RCC 7860 (cell line): Measurements from ENCODE around the gene TTLL10.

Experiments used
- DNase-seq: peaks from one replicate; pipeline ENCODE4 v3.0.0-alpha.2; 2015; ENCODE audit warnings: low spot score
- FAIRE-seq: peaks from 2 replicates; lab custom pipeline; 2012; peaks lifted over from hg19 to GRCh38; lab: Jason Lieb, UNC

TTLL10 gene

GRCh38 chr1:1203561-1204424, 30.1 kb downstream of the TTLL10 start:
- no peak for FAIRE-seq
- DNase-seq = no peak

GRCh38 chr1:1204425-1204920, 30.8 kb downstream of the TTLL10 start:
- no peak for DNase-seq
- no peak for FAIRE-seq

- DNase-seq (no peak), FAIRE-seq (no peak)
Measured at GRCh38 chr1:1204998-1205768, 31.5 kb downstream of the TTLL10 start.

GRCh38 chr1:1205769-1206375, 32.2 kb downstream of the TTLL10 start:
- FAIRE-seq = no peak

GRCh38 chr1:1206376-1206965, 32.8 kb downstream of the TTLL10 start, which contains the start of gene TNFRSF18:
TSS of gene TNFRSF18 (minus strand) at chr1:1206592. CDS start at chr1:1206571, 21 bp downstream.
- DNase-seq (no peak), FAIRE-seq (no peak)

More at GRCh38 chr1:1205769-1206375, 32.2 kb downstream of the TTLL10 start:
- no peak for DNase-seq

DNA sequence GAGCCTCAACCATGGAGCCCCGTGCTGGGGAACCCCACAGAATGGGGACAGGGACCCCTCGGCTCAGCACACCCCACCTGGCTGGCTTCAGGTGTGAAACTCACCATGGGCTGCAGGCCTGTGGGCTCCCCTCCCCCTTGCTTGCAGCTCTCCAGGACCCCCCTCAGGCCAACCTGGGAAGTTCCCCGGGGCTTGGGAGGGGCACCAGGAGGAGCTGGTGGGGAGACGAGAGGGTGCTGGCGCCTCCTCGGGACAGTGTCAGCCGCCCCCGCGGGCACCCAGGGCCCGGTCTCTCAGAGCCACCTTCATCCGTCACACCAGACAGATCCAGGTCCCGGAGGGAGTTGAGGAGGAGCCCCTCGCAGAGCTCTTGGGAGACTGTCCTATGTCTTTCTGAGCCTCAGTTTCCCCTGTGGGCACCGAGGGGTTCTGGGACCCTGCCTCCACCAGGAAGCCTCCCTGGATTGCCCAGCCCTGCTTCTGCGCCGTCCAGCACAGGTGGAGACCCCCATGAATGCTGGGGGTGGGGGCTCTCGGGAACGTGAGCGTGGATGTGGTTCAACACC, 33.4 kb downstream of the TTLL10 start:
- DNase-seq = no peak
- no peak for FAIRE-seq

GRCh38 chr1:1207571-1207892, 33.9 kb downstream of the TTLL10 start:
- DNase-seq = no peak
- FAIRE-seq = no peak

GRCh38 chr1:1208713-1209433, 35.2 kb downstream of the TTLL10 start:
- DNase-seq (no peak), FAIRE-seq (no peak)

DNA sequence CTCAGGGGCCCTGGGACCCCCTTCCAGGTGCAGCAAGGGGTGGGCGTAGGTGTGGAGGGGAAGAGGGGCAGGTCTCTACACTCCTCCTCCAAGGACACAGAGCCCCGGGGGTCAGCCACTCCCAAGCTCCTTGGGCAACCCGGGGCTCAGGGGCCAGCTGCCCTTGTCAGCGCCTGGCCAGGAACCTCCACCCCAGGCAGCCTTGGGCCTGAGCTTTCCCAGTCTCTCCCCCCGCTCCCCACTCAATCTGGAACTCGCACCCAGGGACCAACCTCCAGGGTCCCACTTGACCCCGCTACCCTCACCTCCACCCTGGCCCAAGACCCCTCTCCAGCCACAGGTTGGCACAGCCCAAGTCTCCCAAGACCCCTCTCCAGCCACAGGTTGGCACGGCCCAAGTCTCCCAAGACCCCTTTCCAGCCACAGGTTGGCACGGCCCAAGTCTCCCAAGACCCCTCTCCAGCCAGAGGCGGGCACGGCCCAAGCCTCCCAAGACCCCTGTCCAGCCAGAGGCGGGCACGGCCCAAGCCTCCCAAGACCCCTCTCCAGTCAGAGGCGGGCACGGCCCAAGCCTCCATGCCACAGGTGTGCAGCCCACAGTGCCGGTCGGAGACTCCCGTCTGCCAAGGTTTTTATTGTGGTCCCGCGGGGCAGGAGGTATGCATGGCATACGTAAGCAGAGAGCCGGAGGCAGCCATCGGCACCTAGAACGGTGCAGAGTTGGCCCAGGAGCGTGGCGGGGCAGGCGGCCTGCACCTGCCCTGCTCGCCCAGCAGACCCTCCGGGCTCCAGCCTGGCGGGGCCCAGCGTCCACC, 37.3 kb downstream of the TTLL10 start:
- FAIRE-seq (no peak), DNase-seq (no peak)

GRCh38 chr1:1211541-1212441, 38.1 kb downstream of the TTLL10 start:
- FAIRE-seq = no peak
- DNase-seq = no peak

- FAIRE-seq = no peak
- DNase-seq = no peak
Measured at GRCh38 chr1:1212780-1213344, 39.2 kb downstream of the TTLL10 start.

DNA sequence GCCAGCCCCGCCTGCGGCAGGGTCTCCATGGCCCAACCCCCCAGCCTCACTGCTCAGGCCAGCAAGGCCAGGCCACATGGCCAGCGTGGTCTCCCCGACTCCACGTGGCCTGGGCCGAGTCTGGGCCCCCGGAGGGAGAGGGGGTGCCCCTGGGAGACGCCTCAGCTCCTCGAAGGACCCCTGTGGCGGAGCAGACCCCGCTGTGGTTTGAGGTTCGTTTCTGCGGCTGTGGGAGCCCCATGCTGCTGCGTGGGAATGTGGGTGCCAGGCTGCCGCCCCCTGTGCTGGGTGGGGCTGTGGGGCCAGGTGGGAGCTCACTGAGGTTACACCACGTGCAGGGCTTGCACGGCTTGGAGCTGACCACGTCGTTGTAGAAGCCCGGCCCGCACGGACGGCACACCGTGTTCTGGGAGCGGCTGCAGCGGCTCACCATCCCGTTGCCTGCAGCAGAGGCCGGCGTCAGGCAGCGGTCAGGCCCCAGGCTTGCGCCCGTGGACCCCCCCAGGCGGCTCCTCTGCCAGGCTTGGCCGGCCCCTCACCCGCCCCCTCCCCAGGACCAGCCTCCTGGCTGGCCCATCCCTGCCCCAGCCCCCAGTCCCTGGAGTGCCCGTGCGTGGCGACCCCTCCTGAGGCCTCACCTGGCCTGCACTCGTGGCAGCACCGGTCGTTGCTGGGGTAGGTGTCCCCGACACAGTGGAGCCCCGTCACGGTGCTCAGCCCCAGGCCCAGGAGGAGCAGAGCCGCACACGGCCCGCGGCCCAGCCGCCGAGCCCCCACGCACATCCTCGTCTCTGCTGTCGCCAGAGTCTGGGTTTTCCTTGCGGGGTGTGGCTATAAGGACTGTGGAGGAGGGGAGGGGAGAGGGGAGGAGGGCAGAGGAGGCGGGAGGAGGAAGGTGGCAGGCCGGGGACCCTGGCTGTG, 39.9 kb downstream of the TTLL10 start, which contains the start of gene TNFRSF4:
TNFRSF4 (minus strand) TSS at position 809 of the 921 bp plus-strand sequence; CDS start at position 783, 26 bp downstream.
- FAIRE-seq = no peak
- no peak for DNase-seq

- no peak for DNase-seq
- no peak for FAIRE-seq
Measured at GRCh38 chr1:1215080-1215676, 41.5 kb downstream of the TTLL10 start.

GRCh38 chr1:1215881-1216605, 42.4 kb downstream of the TTLL10 start:
- FAIRE-seq (no peak), DNase-seq (no peak)

GRCh38 chr1:1216770-1217620, 43.3 kb downstream of the TTLL10 start:
- FAIRE-seq = no peak
- no peak for DNase-seq
